Mesenchymal stem cell (in vitro differentiated cells and primary cell): Measurements from ENCODE around the gene AFF1.

Experiments used
- DNase-seq: peaks from one replicate; pipeline ENCODE4 v3.0.0-alpha.2; 2013
- H2AFZ ChIP-seq: one replicate; pipeline ENCODE4 v1.6.1; 2013; ENCODE audit warnings: low read depth, mild to moderate bottlenecking, control low read depth, inconsistent platforms, low read length, moderate library complexity
- H2AK5ac ChIP-seq: 2 replicates; pipeline ENCODE4 v1.6.1; 2013; ENCODE audit warnings: low read length, moderate library complexity, mild to moderate bottlenecking, inconsistent platforms; ENCODE audit not compliant: severe bottlenecking
- H2BK120ac ChIP-seq: one replicate; pipeline ENCODE4 v1.6.1; 2013; ENCODE audit warnings: low read depth, mild to moderate bottlenecking, inconsistent platforms, low read length, moderate library complexity
- H2BK12ac ChIP-seq, 2 experiments: one replicate each; pipeline ENCODE4 v1.6.1; 2013; ENCODE audit warnings: inconsistent platforms in 2 of 2, low read length in 2 of 2, mild to moderate bottlenecking in 2 of 2, moderate library complexity in 2 of 2, control low read depth in 1 of 2
- H2BK15ac ChIP-seq: one replicate; pipeline ENCODE4 v1.6.1; 2013; ENCODE audit warnings: mild to moderate bottlenecking, low read depth, inconsistent platforms; ENCODE audit not compliant: poor library complexity, severe bottlenecking
- H2BK5ac ChIP-seq: 2 replicates; pipeline ENCODE4 v1.6.1; 2013; ENCODE audit warnings: low read depth, mild to moderate bottlenecking, low read length, control low read depth, inconsistent platforms; ENCODE audit not compliant: poor library complexity, severe bottlenecking
- H3K14ac ChIP-seq, 2 experiments: one replicate each; pipeline ENCODE4 v1.6.1; 2013; ENCODE audit warnings: inconsistent platforms in 2 of 2, low read length in 2 of 2, control low read depth in 1 of 2, mild to moderate bottlenecking in 1 of 2, moderate library complexity in 1 of 2
- H3K18ac ChIP-seq, 2 experiments: one replicate each; pipeline ENCODE4 v1.6.1; 2013; ENCODE audit warnings: inconsistent platforms in 2 of 2, low read length in 2 of 2, control low read depth in 1 of 2, low read depth in 1 of 2, mild to moderate bottlenecking in 1 of 2
- H3K23ac ChIP-seq, 2 experiments: one replicate each; pipeline ENCODE4 v1.6.1; 2013; ENCODE audit warnings: inconsistent platforms in 2 of 2, low read length in 2 of 2, mild to moderate bottlenecking in 2 of 2, moderate library complexity in 2 of 2, control low read depth in 1 of 2
- H3K27ac ChIP-seq: 2 replicates; pipeline ENCODE4 v1.5.1; 2013; ENCODE audit warnings: mild to moderate bottlenecking, moderate library complexity, low read length, control low read depth, inconsistent platforms; ENCODE audit not compliant: poor library complexity, severe bottlenecking
- H3K27me3 ChIP-seq, 2 experiments: 2 replicates each; pipeline versions ENCODE4 v1.6.1 to v1.7.0; 2013; ENCODE audit warnings: low read length in 2 of 2, mild to moderate bottlenecking in 2 of 2, moderate library complexity in 2 of 2, control low read depth in 1 of 2, inconsistent platforms in 1 of 2; ENCODE audit not compliant: control insufficient read depth in 1 of 2, insufficient read depth in 1 of 2
- H3K36me3 ChIP-seq, 2 experiments: 2 replicates each; pipeline versions ENCODE4 v1.6.1 to v1.7.0; 2013; ENCODE audit warnings: low read length in 2 of 2, control low read depth in 1 of 2, inconsistent platforms in 1 of 2, low read depth in 1 of 2, mild to moderate bottlenecking in 1 of 2; ENCODE audit not compliant: insufficient read depth in 2 of 2, control insufficient read depth in 1 of 2
- H3K4ac ChIP-seq, 2 experiments: one replicate each; pipeline ENCODE4 v1.6.1; 2013; ENCODE audit warnings: inconsistent platforms in 2 of 2, low read length in 2 of 2, mild to moderate bottlenecking in 2 of 2, moderate library complexity in 2 of 2, control low read depth in 1 of 2, low read depth in 1 of 2
- H3K4me1 ChIP-seq: 2 replicates; pipeline ENCODE4 v1.6.1; 2013; ENCODE audit warnings: low read depth, low read length, control low read depth; ENCODE audit not compliant: control insufficient read depth, insufficient read depth
- H3K4me2 ChIP-seq: 2 replicates; pipeline ENCODE4 v1.6.1; 2013; ENCODE audit warnings: low read length, mild to moderate bottlenecking, inconsistent platforms; ENCODE audit not compliant: poor library complexity, severe bottlenecking
- H3K4me3 ChIP-seq, 2 experiments: 2 replicates each; pipeline versions ENCODE4 v1.5.1 to v1.7.0; 2013; ENCODE audit warnings: low read length in 2 of 2, mild to moderate bottlenecking in 2 of 2, control low read depth in 1 of 2, low read depth in 1 of 2; ENCODE audit not compliant: insufficient read depth in 1 of 2
- H3K79me1 ChIP-seq: replicated peaks from 2 replicates; pipeline ENCODE4 v1.6.1; 2013; ENCODE audit warnings: mild to moderate bottlenecking, control low read depth, low read length, inconsistent platforms; ENCODE audit not compliant: poor library complexity, severe bottlenecking
- H3K9ac ChIP-seq: 2 replicates; pipeline ENCODE4 v1.7.0; 2013; ENCODE audit warnings: mild to moderate bottlenecking, low read length, moderate library complexity
- H3K9me3 ChIP-seq: 2 replicates; pipeline ENCODE4 v1.7.0; 2013; ENCODE audit warnings: mild to moderate bottlenecking, low read length; ENCODE audit not compliant: control insufficient read depth
- H4K8ac ChIP-seq: one replicate; pipeline ENCODE4 v1.6.1; 2013; ENCODE audit warnings: inconsistent platforms, mild to moderate bottlenecking, low read length, moderate library complexity
- H4K91ac ChIP-seq: one replicate; pipeline ENCODE4 v1.6.1; 2013; ENCODE audit warnings: mild to moderate bottlenecking, low read length, inconsistent platforms
- WGBS: methylation state at CpG from one replicate; pipeline ENCODE4 v1.1.7; 2013; ENCODE audit warnings: mixed read lengths; 5-methylcytosine and 5-hydroxymethylcytosine counted together

Gene AFF1

GRCh38 chr4:87006676-87007527 is 72.1 kb downstream of the AFF1 start:
- Histone ChIP-seq H3K4me1 (peaks cover 1% of the 10 kb centered on the region), H3K9me3 (no peaks in the 10 kb centered on the region), H4K8ac (peak overlapping the region; percentile 93), H3K18ac (peak overlapping the region; percentile 92 to 99), H3K9ac (peak overlapping the region; percentile 96), H2BK120ac (peak overlapping the region; percentile 98), H3K4me3 (peak overlapping the region; percentile 80 to 93), H2AK5ac (peak overlapping the region; percentile 38), H3K36me3 (no peaks in the 10 kb centered on the region), H2BK5ac (peak overlapping the region; percentile 99), H3K14ac (peak overlapping the region in 1 of 2 experiments; percentile 93), H3K79me1 (peaks cover 5% of the 10 kb centered on the region), H3K23ac (peak overlapping the region; percentile 70 to 99), H2BK12ac (peak overlapping the region; percentile 63 to 93), H3K27ac (peak overlapping the region; percentile 99), H3K4me2 (peak overlapping the region; percentile 87), H3K27me3 (no peaks in the 10 kb centered on the region), H3K4ac (peak overlapping the region; percentile 95 to 96), H4K91ac (peak overlapping the region; percentile 82), H2AFZ (peak overlapping the region; percentile 77), H2BK15ac (peak overlapping the region; percentile 99)
- under 1% methylated on average over 81 of the region's 82 CpGs for WGBS
- peak; percentile 95 for DNase-seq

- Histone ChIP-seq H3K14ac (peak overlapping the region in 1 of 2 experiments; percentile 93), H2BK5ac (no peak overlapping the region), H3K9ac (peak overlapping the region; percentile 96), H3K4me3 (peak overlapping the region; percentile 80 to 93), H3K4ac (peak overlapping the region in 1 of 2 experiments; percentile 96), H2AK5ac (no peak overlapping the region), H4K91ac (no peak overlapping the region), H3K27me3 (no peaks in the 10 kb centered on the region), H2AFZ (peak overlapping the region; percentile 77), H2BK120ac (peak overlapping the region; percentile 58), H3K18ac (peak overlapping the region; percentile 92 to 99), H3K27ac (peak overlapping the region; percentile 99), H2BK12ac (peak overlapping the region in 1 of 2 experiments; percentile 93), H2BK15ac (no peak overlapping the region), H3K9me3 (no peaks in the 10 kb centered on the region), H3K36me3 (no peaks in the 10 kb centered on the region), H3K4me1 (peaks cover 1% of the 10 kb centered on the region), H3K79me1 (peaks cover under 1% of the 10 kb centered on the region), H4K8ac (no peak overlapping the region), H3K4me2 (peak overlapping the region; percentile 72), H3K23ac (peak overlapping the region in 1 of 2 experiments; percentile 99)
- DNase-seq, result peak; percentile 72
- 1% methylated on average over 21 of the region's 22 CpGs for WGBS
Measured at GRCh38 chr4:87007528-87008446, 73.0 kb downstream of the AFF1 start.

GRCh38 chr4:87009095-87009648 is 74.4 kb downstream of the AFF1 start:
- Histone ChIP-seq H2AK5ac (no peak overlapping the region), H3K14ac (no peak overlapping the region), H3K4me2 (peak overlapping the region; percentile 30), H3K18ac (no peak overlapping the region), H4K91ac (no peak overlapping the region), H3K36me3 (no peaks in the 10 kb centered on the region), H3K9ac (peak overlapping the region; percentile 96), H2BK120ac (no peak overlapping the region), H3K23ac (no peak overlapping the region), H3K9me3 (no peaks in the 10 kb centered on the region), H3K4ac (no peak overlapping the region), H3K4me3 (peak overlapping the region in 1 of 2 experiments; percentile 35), H3K79me1 (no peaks in the 10 kb centered on the region), H3K27ac (no peak overlapping the region), H2BK12ac (no peak overlapping the region), H2AFZ (no peak overlapping the region), H3K4me1 (peaks cover 7% of the 10 kb centered on the region), H2BK15ac (no peak overlapping the region), H2BK5ac (no peak overlapping the region), H4K8ac (no peak overlapping the region), H3K27me3 (no peaks in the 10 kb centered on the region)
- WGBS, result 82% methylated on average over 2 of the region's 2 CpGs
- DNase-seq, result no peak
